Large intestine (tissue), 3 donors: ENCODE data around the gene FGFR2. TPM values are rescaled to one million over a fixed set of nuclear protein-coding genes. Genes with fewer than 3 reads are reported as not detected.

Source experiments
- DNase-seq, 2 donors: peaks; one replicate each; pipeline versions ENCODE4 v3.0.0 to v3.0.0-alpha.2; 2013
- H3K27ac ChIP-seq: one replicate; pipeline ENCODE4 v1.5.1; 2013; ENCODE audit warnings: low read length
- H3K27me3 ChIP-seq: 2 replicates; pipeline ENCODE4 v1.6.1; 2013; ENCODE audit warnings: low read length; ENCODE audit not compliant: control insufficient read depth, insufficient read depth
- H3K36me3 ChIP-seq: 2 replicates; pipeline ENCODE4 v1.6.1; 2013; ENCODE audit warnings: low read length; ENCODE audit not compliant: control insufficient read depth, insufficient read depth
- H3K4me1 ChIP-seq: one replicate; pipeline ENCODE4 v1.6.1; 2013; ENCODE audit warnings: low read length; ENCODE audit not compliant: control insufficient read depth, insufficient read depth
- H3K4me3 ChIP-seq: one replicate; pipeline ENCODE4 v1.5.1; 2013; ENCODE audit warnings: low read length
- H3K9me3 ChIP-seq: one replicate; pipeline ENCODE4 v1.6.1; 2013; ENCODE audit warnings: mild to moderate bottlenecking, low read depth, low read length, moderate library complexity; ENCODE audit not compliant: control insufficient read depth
- WGBS: methylation state at CpG from one replicate; pipeline ENCODE4 v1.1.5; 2013; ENCODE audit warnings: low lambda C conversion rate; ENCODE audit not compliant: insufficient coverage; 5-methylcytosine and 5-hydroxymethylcytosine counted together
- polyA plus RNA-seq: library from polyadenylated mRNA; unstranded; fragments of 120-200 nt; gene quantifications from one replicate; pipeline ENCODE4 v1.2.1, GENCODE V29; 2013

FGFR2 gene
- polyA plus RNA-seq, 1 donor: 23.6 TPM

DNA sequence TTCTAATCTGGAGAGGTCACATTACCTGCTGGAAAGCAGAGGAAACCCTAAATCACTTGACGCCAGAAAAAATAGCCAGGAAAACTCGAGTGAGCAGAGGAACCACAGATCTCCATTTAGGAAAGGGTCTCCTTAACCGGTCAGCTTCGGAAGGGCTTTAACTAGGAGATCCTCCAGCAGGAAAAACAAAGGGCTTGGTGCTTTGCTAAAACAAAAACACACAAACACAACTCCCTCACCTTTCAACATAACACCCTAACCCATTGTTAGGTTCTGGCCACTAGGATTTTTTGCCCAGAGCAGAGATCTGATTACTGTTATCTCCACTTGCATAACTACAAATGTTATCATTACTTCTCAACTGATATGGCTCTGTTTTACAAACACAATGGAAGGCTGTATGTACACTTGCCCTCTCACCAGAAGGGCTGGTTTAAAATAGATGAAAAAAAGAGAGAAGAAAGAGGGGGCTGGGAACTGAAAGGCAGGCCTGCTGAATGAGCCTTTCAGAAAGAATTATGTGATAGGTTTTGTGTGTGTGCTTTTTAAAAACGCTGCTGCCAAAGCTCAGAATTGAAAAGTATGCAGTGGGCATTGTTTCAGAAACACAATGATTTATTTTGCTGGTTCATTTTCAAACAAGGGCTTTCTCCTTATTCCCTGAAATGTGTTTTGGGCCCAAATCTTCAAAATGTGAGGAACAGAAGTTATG is 161.5 kb downstream of the FGFR2 start:
- H3K36me3 ChIP-seq: no peaks in the 10 kb centered on the region
- H3K4me3 ChIP-seq: no peak overlapping the region
- peaks cover 17% of the 10 kb centered on the region for H3K4me1 ChIP-seq
- no peak for DNase-seq
- 20% methylated on average over 1 of the region's 5 CpGs for WGBS
- no peak overlapping the region for H3K27ac ChIP-seq
- H3K9me3 ChIP-seq: no peaks in the 10 kb centered on the region
- no peaks in the 10 kb centered on the region for H3K27me3 ChIP-seq

- no peaks in the 10 kb centered on the region for H3K27me3 ChIP-seq
- H3K9me3 ChIP-seq: no peaks in the 10 kb centered on the region
- no peak for DNase-seq
- no peaks in the 10 kb centered on the region for H3K36me3 ChIP-seq
- H3K27ac ChIP-seq: no peak overlapping the region
- WGBS: no CpG with 5 or more reads among the region's 5 CpGs
- no peak overlapping the region for H3K4me3 ChIP-seq
- peaks cover 17% of the 10 kb centered on the region for H3K4me1 ChIP-seq
These were observed 162.0 kb downstream of the FGFR2 start for GRCh38 chr10:121436281-121436629.

DNA sequence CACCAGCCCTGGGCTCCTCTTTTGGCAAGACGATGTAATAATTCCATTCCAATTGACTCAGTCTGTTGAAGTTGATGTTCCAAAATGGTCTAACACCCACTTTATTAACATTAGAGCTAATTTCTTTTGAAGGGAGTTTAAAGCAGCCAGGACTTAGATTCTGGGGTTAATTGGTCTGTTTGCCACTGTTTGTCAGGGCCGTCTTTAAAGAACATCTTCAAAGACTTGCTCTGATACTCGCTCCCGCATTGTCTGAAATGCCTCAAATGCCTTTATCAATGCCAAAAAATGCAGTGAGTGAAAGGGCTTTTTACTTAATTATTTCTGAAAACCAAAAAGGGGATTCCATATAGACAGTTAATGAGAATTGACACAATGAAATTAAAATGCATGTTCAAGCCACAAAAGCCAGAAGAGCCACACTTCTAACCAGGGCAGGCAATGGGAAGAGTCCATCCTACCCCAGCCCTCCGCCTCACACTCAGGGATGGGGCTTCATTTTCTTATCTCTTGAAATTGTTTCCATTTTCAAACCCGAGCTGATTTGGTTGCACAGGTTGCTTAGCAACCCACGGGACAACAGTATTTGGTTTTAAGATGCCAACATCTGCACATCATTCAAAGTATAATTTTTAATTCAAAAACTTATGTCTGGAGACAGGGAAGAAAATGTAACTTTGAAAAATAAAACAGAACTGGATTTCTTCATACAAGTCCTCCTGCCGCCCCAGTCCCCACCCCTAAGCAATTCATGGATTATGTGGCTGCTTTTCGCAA is 163.0 kb downstream of the FGFR2 start:
- H3K27me3 ChIP-seq: no peaks in the 10 kb centered on the region
- DNase-seq: no peak

DNA sequence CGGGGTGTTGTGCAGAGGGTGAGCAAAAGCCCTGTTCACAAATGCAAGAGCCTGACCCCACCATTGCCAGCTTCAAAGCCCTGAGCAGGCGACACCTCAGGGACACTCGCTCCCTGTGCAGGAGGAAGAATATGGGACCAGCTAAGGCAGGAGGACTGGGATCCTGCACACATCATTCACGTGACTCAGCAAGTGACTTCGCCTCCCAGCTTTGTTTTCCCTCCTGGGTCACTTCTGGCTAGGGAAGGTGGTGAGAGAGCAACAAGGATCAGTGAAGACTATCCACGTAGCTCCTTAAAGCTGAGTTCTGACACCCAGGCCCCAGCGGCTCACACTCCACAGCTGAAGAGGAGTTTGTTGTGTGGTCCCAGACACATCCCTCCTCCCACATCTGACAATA is 164.3 kb downstream of the FGFR2 start:
- H3K36me3 ChIP-seq: no peaks in the 10 kb centered on the region
- H3K4me3 ChIP-seq: no peak overlapping the region
- peaks cover 17% of the 10 kb centered on the region for H3K4me1 ChIP-seq
- no CpG with 5 or more reads among the region's 7 CpGs for WGBS
- no peaks in the 10 kb centered on the region for H3K9me3 ChIP-seq
- no peaks in the 10 kb centered on the region for H3K27me3 ChIP-seq
- no peak for DNase-seq
- no peak overlapping the region for H3K27ac ChIP-seq

More for the DNA sequence above, 163.0 kb downstream of the FGFR2 start:
- 60% methylated on average over 2 of the region's 9 CpGs for whole genome bisulfite sequencing
- Histone ChIP-seq H3K36me3 (no peaks in the 10 kb centered on the region), H3K27ac (no peak overlapping the region), H3K4me3 (no peak overlapping the region), H3K4me1 (peaks cover 17% of the 10 kb centered on the region), H3K9me3 (no peaks in the 10 kb centered on the region)

GRCh38 chr10:121428867-121429266 is 169.4 kb downstream of the FGFR2 start:
- Histone ChIP-seq H3K27ac (no peak overlapping the region), H3K36me3 (no peaks in the 10 kb centered on the region), H3K27me3 (no peaks in the 10 kb centered on the region), H3K4me1 (no peaks in the 10 kb centered on the region), H3K4me3 (no peak overlapping the region), H3K9me3 (no peaks in the 10 kb centered on the region)
- WGBS: no CpG with 5 or more reads among the region's 1 CpG
- no peak for DNase-seq
